Measurements from ENCODE around the gene CMAS. TPM values are rescaled to one million over a fixed set of nuclear protein-coding genes. Genes with fewer than 3 reads are reported as not detected.
"Not testable (repeated sequence)": the region's sequence is repeated elsewhere in the genome, so short reads cannot be mapped to it uniquely, and the experiment has no call there.

Gene CMAS
- total and polyA plus RNA-seq, 2 experiments from 2014 or later, result 53.7 to 79.9 TPM

DNA sequence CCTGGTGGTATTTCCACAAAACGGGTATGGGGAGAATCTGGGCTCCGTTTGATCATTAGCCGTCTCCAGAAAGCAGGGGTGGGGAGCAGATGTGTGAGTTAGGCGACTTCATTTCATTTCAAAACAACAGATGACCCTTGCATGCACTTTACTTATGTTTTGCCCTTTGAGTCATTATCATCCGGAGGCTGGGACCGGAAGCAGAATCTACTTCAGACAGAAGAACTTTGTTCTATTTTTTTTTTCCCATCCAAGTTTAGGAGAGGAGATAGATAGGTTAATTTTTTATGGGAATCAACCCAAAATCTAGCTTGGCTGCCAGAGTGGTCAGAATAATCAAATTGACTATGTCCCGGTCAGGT, 31.3 kb upstream of the CMAS start:
- Histone ChIP-seq H3K4me2 (no peak overlapping the region), H3K9me2 (replicated peaks; ENCODE audit: insufficient read depth) (no peaks in the 10 kb centered on the region), H2AFZ (no peak overlapping the region), H3K9me3 (ENCODE audit: low read depth) (no peaks in the 10 kb centered on the region), H3K4me3 (no peak overlapping the region), H4K20me1 (ENCODE audit: insufficient read depth, poor library complexity, severe bottlenecking) (no peaks in the 10 kb centered on the region), H3K27me3 (no peaks in the 10 kb centered on the region), H3K79me2 (no peaks in the 10 kb centered on the region), H3K36me3 (replicated peaks; ENCODE audit: insufficient read depth, low read depth) (no peaks in the 10 kb centered on the region), H3K4me1 (ENCODE audit: insufficient read depth) (no peaks in the 10 kb centered on the region), H3K27ac (no peak overlapping the region)
- TF ChIP-seq, protein P1, sequence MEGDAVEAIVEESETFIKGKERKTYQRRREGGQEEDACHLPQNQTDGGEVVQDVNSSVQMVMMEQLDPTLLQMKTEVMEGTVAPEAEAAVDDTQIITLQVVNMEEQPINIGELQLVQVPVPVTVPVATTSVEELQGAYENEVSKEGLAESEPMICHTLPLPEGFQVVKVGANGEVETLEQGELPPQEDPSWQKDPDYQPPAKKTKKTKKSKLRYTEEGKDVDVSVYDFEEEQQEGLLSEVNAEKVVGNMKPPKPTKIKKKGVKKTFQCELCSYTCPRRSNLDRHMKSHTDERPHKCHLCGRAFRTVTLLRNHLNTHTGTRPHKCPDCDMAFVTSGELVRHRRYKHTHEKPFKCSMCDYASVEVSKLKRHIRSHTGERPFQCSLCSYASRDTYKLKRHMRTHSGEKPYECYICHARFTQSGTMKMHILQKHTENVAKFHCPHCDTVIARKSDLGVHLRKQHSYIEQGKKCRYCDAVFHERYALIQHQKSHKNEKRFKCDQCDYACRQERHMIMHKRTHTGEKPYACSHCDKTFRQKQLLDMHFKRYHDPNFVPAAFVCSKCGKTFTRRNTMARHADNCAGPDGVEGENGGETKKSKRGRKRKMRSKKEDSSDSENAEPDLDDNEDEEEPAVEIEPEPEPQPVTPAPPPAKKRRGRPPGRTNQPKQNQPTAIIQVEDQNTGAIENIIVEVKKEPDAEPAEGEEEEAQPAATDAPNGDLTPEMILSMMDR (IDR thresholded peaks at IDR 0.05; ENCODE audit: poor library complexity), result no peak
- no peak for TF ChIP-seq EZH2phosphoT487 (IDR thresholded peaks at IDR 0.05; ENCODE audit: low read depth, severe bottlenecking, unreplicated experiment)
- no peak for TF ChIP-seq EZH2 (IDR thresholded peaks at IDR 0.05; ENCODE audit: borderline replicate concordance)
- no peak for DNase-seq (ENCODE audit: low spot score)
- WGBS (ENCODE audit: low lambda C conversion rate, missing lambda C conversion rate), result 78% methylated on average over 7 of the region's 7 CpGs

DNA sequence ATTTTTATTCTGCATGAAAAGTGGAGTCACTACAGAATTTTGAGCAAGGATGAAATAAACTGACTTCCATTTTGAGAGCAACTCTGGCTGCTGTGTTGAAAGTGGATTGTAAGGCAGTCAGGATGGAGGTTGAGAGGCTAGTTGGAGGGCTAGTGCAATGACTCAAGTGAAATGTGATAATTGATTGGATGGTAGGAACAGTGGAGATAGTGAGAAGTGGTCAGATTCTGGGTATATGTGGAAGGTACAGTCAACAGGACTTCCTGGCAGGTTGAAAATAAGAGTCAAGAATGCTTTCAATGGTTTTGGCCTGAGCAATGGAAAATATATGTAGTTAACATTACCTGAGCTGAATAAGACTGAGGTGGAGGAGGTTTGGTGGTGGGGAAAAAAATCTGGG, 29.0 kb upstream of the CMAS start:
- Histone ChIP-seq H3K4me3 (no peak overlapping the region), H4K20me1 (ENCODE audit: insufficient read depth, poor library complexity, severe bottlenecking) (no peaks in the 10 kb centered on the region)

DNA sequence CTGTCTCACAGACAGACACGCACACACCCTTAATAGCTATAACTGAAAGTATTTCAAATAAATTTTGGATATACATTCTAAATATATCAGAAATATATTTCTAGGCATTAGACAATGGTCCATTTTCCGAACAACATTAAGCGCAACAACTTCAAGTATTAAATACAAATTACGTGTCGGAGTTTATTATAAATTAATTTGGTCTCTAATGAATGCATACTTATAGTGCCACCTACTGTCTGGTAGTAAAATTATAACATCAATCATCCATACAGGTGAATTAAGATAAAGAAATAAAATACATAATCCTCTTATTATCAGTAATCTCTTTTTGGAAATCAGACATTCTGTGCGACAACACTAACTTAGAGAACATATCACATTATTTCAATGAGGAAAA, 27.2 kb upstream of the CMAS start:
- DNase-seq (ENCODE audit: low spot score), result no peak
- H4K20me1 ChIP-seq (ENCODE audit: insufficient read depth, poor library complexity, severe bottlenecking), result no peaks in the 10 kb centered on the region
- no peak overlapping the region for H3K4me2 ChIP-seq

More for the DNA sequence above, 29.0 kb upstream of the CMAS start:
- no peak overlapping the region for H2AFZ ChIP-seq
- TF ChIP-seq EZH2phosphoT487 (IDR thresholded peaks at IDR 0.05; ENCODE audit: low read depth, severe bottlenecking, unreplicated experiment) (no peak), EZH2 (IDR thresholded peaks at IDR 0.05; ENCODE audit: borderline replicate concordance) (no peak)
- TF ChIP-seq, protein P1 (IDR thresholded peaks at IDR 0.05; ENCODE audit: poor library complexity), result no peak
- no peak overlapping the region for H3K4me2 ChIP-seq
- no peaks in the 10 kb centered on the region for H3K4me1 ChIP-seq (ENCODE audit: insufficient read depth)
- no peak overlapping the region for H3K27ac ChIP-seq
- H3K36me3 ChIP-seq (replicated peaks; ENCODE audit: insufficient read depth, low read depth), result no peaks in the 10 kb centered on the region
- H3K27me3 ChIP-seq, result no peaks in the 10 kb centered on the region
- H3K9me3 ChIP-seq (ENCODE audit: low read depth), result no peaks in the 10 kb centered on the region
- no peak for DNase-seq (ENCODE audit: low spot score)
- no peaks in the 10 kb centered on the region for H3K9me2 ChIP-seq (replicated peaks; ENCODE audit: insufficient read depth)
- no peaks in the 10 kb centered on the region for H3K79me2 ChIP-seq

DNA sequence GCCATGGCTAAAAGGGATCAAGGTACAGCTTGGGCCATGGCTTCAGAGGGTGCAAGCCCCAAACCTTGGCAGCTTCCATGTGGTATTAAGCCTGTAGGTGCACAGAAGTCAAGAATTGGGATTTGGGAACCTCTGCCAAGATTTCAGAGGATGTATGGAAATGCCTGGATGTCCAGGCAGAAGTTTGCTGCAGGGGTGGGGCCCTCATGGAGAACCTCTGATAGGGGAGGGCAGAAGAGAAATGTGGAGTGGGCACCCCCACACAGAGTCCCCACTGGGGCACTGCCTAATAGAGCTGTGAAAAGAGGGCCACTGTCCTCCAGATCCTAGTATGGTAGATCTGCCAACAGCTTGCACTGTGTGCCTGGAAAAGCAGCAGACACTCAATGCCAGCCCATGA, 22.5 kb upstream of the CMAS start:
- not testable (repeated sequence) for H3K4me2 ChIP-seq; H4K20me1 ChIP-seq (ENCODE audit: insufficient read depth, poor library complexity, severe bottlenecking); H2AFZ ChIP-seq; H3K4me3 ChIP-seq; H3K9me3 ChIP-seq (ENCODE audit: low read depth); H3K27me3 ChIP-seq; H3K79me2 ChIP-seq; H3K36me3 ChIP-seq (replicated peaks; ENCODE audit: insufficient read depth, low read depth); H3K4me1 ChIP-seq (ENCODE audit: insufficient read depth); H3K9me2 ChIP-seq (replicated peaks; ENCODE audit: insufficient read depth); DNase-seq (ENCODE audit: low spot score); H3K27ac ChIP-seq

More for the DNA sequence above, 27.2 kb upstream of the CMAS start:
- Histone ChIP-seq H3K79me2 (no peaks in the 10 kb centered on the region), H3K4me1 (ENCODE audit: insufficient read depth) (no peaks in the 10 kb centered on the region), H3K27ac (no peak overlapping the region), H3K9me3 (ENCODE audit: low read depth) (no peaks in the 10 kb centered on the region), H3K27me3 (no peaks in the 10 kb centered on the region), H3K4me3 (no peak overlapping the region), H3K36me3 (replicated peaks; ENCODE audit: insufficient read depth, low read depth) (no peaks in the 10 kb centered on the region), H2AFZ (no peak overlapping the region), H3K9me2 (replicated peaks; ENCODE audit: insufficient read depth) (no peaks in the 10 kb centered on the region)
- WGBS (ENCODE audit: low lambda C conversion rate, missing lambda C conversion rate), result 80% methylated on average over 6 of the region's 6 CpGs
- TF ChIP-seq EZH2phosphoT487 (IDR thresholded peaks at IDR 0.05; ENCODE audit: low read depth, severe bottlenecking, unreplicated experiment), result no peak
- TF ChIP-seq, protein P1 (IDR thresholded peaks at IDR 0.05; ENCODE audit: poor library complexity), result peak; percentile 57
